IMR-90 (cell line): ENCODE results near the gene FRK. TPM values are rescaled to one million over a fixed set of nuclear protein-coding genes. Genes with fewer than 3 reads are reported as not detected.

Experiments used
- ATAC-seq: fragments of 200-7000 bp; cut with Tn5 transposase; 2 replicates; pipeline ENCODE4 v1.9.1; 2020; ENCODE audit warnings: low read depth, mild to moderate bottlenecking, moderate library complexity
- BruUV-seq: library from RNA; stranded (reverse); fragments of 400-500 nt; replicated peaks from 2 replicates; lab custom pipeline; 2021; lab: Mats Ljungman, UMichigan
- CTCF ChIA-PET: fragments of 300-600 bp; formaldehyde crosslinking; extraction: SDS; loops from one replicate; lab custom pipeline; 2021; ENCODE audit warnings: antibody characterized with exemption; lab: Yijun Ruan, JAX
- POLR2A ChIA-PET: fragments of 300-600 bp; sonication (Branson Sonifier 250); formaldehyde crosslinking; loops from one replicate; lab custom pipeline; 2022; ENCODE audit warnings: antibody characterized with exemption; ENCODE audit not compliant: unreplicated experiment; lab: Charles Lee
- DNase-seq: peaks from one replicate; pipeline ENCODE4 v3.0.0; 2013
- H2AFZ ChIP-seq: replicated peaks from 2 replicates; pipeline ENCODE3; 2013; ENCODE audit warnings: low read length, mild to moderate bottlenecking; ENCODE audit not compliant: poor library complexity
- H2AK5ac ChIP-seq: 2 replicates; pipeline ENCODE4 v1.6.1; 2013; ENCODE audit warnings: low read depth, low read length, inconsistent platforms
- H2AK9ac ChIP-seq: replicated peaks from 2 replicates; pipeline ENCODE3; 2013; ENCODE audit warnings: mild to moderate bottlenecking, low read depth, low read length, moderate library complexity; ENCODE audit not compliant: poor library complexity
- H2BK120ac ChIP-seq: 2 replicates; pipeline ENCODE4 v1.6.1; 2013; ENCODE audit warnings: low read depth, low read length, inconsistent platforms
- H2BK15ac ChIP-seq: 3 replicates; pipeline ENCODE4 v1.6.1; 2013; ENCODE audit warnings: low read depth, low read length, inconsistent platforms
- H2BK20ac ChIP-seq: 2 replicates; pipeline ENCODE4 v1.6.1; 2013; ENCODE audit warnings: low read depth, mild to moderate bottlenecking, inconsistent platforms, low read length, moderate library complexity
- H2BK5ac ChIP-seq: 2 replicates; pipeline ENCODE4 v1.6.1; 2013; ENCODE audit warnings: mild to moderate bottlenecking, low read depth, low read length, inconsistent platforms; ENCODE audit not compliant: poor library complexity, severe bottlenecking
- H3K14ac ChIP-seq: replicated peaks from 2 replicates; pipeline ENCODE4 v1.6.1; 2013; ENCODE audit warnings: low read depth, low read length, inconsistent platforms
- H3K18ac ChIP-seq: 2 replicates; pipeline ENCODE4 v1.6.1; 2013; ENCODE audit warnings: low read depth, low read length, control low read depth
- H3K23ac ChIP-seq: 2 replicates; pipeline ENCODE4 v1.6.1; 2013; ENCODE audit warnings: low read depth, low read length, inconsistent platforms
- H3K27ac ChIP-seq: 2 replicates; pipeline ENCODE4 v1.5.1; 2013; ENCODE audit warnings: mild to moderate bottlenecking, control low read depth, low read length; ENCODE audit not compliant: insufficient read depth
- H3K27me3 ChIP-seq: 2 replicates; pipeline ENCODE4 v1.6.1; 2013; ENCODE audit warnings: low read length; ENCODE audit not compliant: control insufficient read depth, insufficient read depth
- H3K36me3 ChIP-seq: 2 replicates; pipeline ENCODE4 v1.6.1; 2013; ENCODE audit warnings: low read length, mixed read lengths; ENCODE audit not compliant: control insufficient read depth, insufficient read depth
- H3K4ac ChIP-seq: 2 replicates; pipeline ENCODE4 v1.6.1; 2013; ENCODE audit warnings: low read depth, low read length, inconsistent platforms
- H3K4me1 ChIP-seq: 2 replicates; pipeline ENCODE4 v1.6.1; 2013; ENCODE audit warnings: low read length, mixed read lengths; ENCODE audit not compliant: control insufficient read depth, insufficient read depth
- H3K4me2 ChIP-seq: 2 replicates; pipeline ENCODE4 v1.6.1; 2013; ENCODE audit warnings: low read depth, mild to moderate bottlenecking, control low read depth, low read length, moderate library complexity
- H3K4me3 ChIP-seq: 2 replicates; pipeline ENCODE4 v1.5.1; 2013; ENCODE audit warnings: low read depth, mild to moderate bottlenecking, control low read depth, low read length, moderate library complexity; ENCODE audit not compliant: insufficient read depth
- H3K56ac ChIP-seq: 2 replicates; pipeline ENCODE4 v1.6.1; 2013; ENCODE audit warnings: low read length, inconsistent platforms; ENCODE audit not compliant: insufficient read depth; ENCODE audit errors: extremely low read depth
- H3K79me1 ChIP-seq, 2 experiments: 2 replicates each; pipeline ENCODE4 v1.6.1; 2013; ENCODE audit warnings: low read length in 2 of 2, inconsistent platforms in 1 of 2, low read depth in 1 of 2
- H3K9ac ChIP-seq: 2 replicates; pipeline ENCODE4 v1.6.1; 2013; ENCODE audit warnings: low read depth, low read length, control low read depth
- H3K9me1 ChIP-seq: 2 replicates; pipeline ENCODE4 v1.6.1; 2013; ENCODE audit warnings: low read length, inconsistent platforms; ENCODE audit not compliant: insufficient read depth
- H3K9me3 ChIP-seq: 2 replicates; pipeline ENCODE4 v1.6.1; 2013; ENCODE audit warnings: low read length; ENCODE audit not compliant: control insufficient read depth, insufficient read depth
- H4K20me1 ChIP-seq: 2 replicates; pipeline ENCODE4 v1.6.1; 2013; ENCODE audit warnings: low read length, inconsistent platforms; ENCODE audit not compliant: insufficient read depth
- H4K5ac ChIP-seq: 2 replicates; pipeline ENCODE4 v1.6.1; 2013; ENCODE audit warnings: mild to moderate bottlenecking, low read depth, low read length, control low read depth
- H4K8ac ChIP-seq, 2 experiments: 2 replicates each; pipeline ENCODE4 v1.6.1; 2013; ENCODE audit warnings: low read depth in 2 of 2, low read length in 2 of 2, control low read depth in 1 of 2, inconsistent platforms in 1 of 2
- H4K91ac ChIP-seq: 2 replicates; pipeline ENCODE4 v1.6.1; 2013; ENCODE audit warnings: low read depth, low read length, inconsistent platforms; ENCODE audit not compliant: insufficient read depth
- BHLHE40 ChIP-seq: fragments of 150-350 bp; IDR thresholded peaks from 2 replicates; pipeline ENCODE4 v1.6.1; 2016; ENCODE audit warnings: mild to moderate bottlenecking, low read depth, low read length
- CEBPB ChIP-seq: IDR thresholded peaks from 2 replicates; pipeline ENCODE4 v1.6.1; 2012; ENCODE audit warnings: low read depth, low read length, improper control_type of control experiment
- CHD1 ChIP-seq: IDR thresholded peaks from 2 replicates; pipeline ENCODE4 v1.6.1; 2012; ENCODE audit warnings: low read depth, low read length, improper control_type of control experiment
- FOS ChIP-seq: fragments of 150-350 bp; IDR thresholded peaks from 2 replicates; pipeline ENCODE4 v1.6.1; 2016; ENCODE audit warnings: low read depth, low read length
- MAFK ChIP-seq: IDR thresholded peaks from 2 replicates; pipeline ENCODE4 v1.6.1; 2012; ENCODE audit warnings: low read depth, low read length, improper control_type of control experiment
- MAZ ChIP-seq: IDR thresholded peaks from 2 replicates; pipeline ENCODE4 v1.6.1; 2012; ENCODE audit warnings: low read depth, mild to moderate bottlenecking, low read length, improper control_type of control experiment, moderate library complexity, borderline replicate concordance
- MXI1 ChIP-seq: IDR thresholded peaks from 2 replicates; pipeline ENCODE4 v1.6.1; 2012; ENCODE audit warnings: low read depth, mild to moderate bottlenecking, low read length, moderate library complexity, borderline replicate concordance
- NFE2L2 ChIP-seq: fragments of 150-350 bp; IDR thresholded peaks from 2 replicates; pipeline ENCODE4 v1.6.1; 2016; ENCODE audit warnings: low read depth, mild to moderate bottlenecking, low read length
- POLR2A ChIP-seq: IDR thresholded peaks from 2 replicates; pipeline ENCODE4 v1.6.1; 2012; ENCODE audit warnings: mild to moderate bottlenecking, low read depth, low read length
- RAD21 ChIP-seq: IDR thresholded peaks from 2 replicates; pipeline ENCODE4 v1.6.1; 2012; ENCODE audit warnings: low read length, improper control_type of control experiment
- RCOR1 ChIP-seq: IDR thresholded peaks from 2 replicates; pipeline ENCODE4 v1.6.1; 2012; ENCODE audit warnings: mild to moderate bottlenecking, low read length, improper control_type of control experiment; ENCODE audit not compliant: insufficient replicate concordance
- RFX5 ChIP-seq: IDR thresholded peaks from 2 replicates; pipeline ENCODE4 v1.8.0; 2012; ENCODE audit warnings: low read depth, mild to moderate bottlenecking, low read length, moderate library complexity
- SMC3 ChIP-seq: fragments of 150-350 bp; IDR thresholded peaks from 2 replicates; pipeline ENCODE4 v1.6.1; 2016; ENCODE audit warnings: low read depth, mild to moderate bottlenecking, antibody characterized with exemption, low read length, moderate library complexity
- WGBS, 2 experiments: methylation state at CpG; one replicate each; pipeline versions ENCODE4 v1.1.5 to v1.1.7; 2013; ENCODE audit warnings: missing lambda C conversion rate in 2 of 2; ENCODE audit not compliant: insufficient read length in 1 of 2; ENCODE audit errors: extremely low coverage in 2 of 2; 5-methylcytosine and 5-hydroxymethylcytosine counted together
- dilution Hi-C: fragments of 300-500 bp; cut with HindIII; formaldehyde crosslinking; loops from one replicate; pipeline ENCODE4 v1.14.3; 2018; ENCODE audit warnings: low sequenced_read_pairs; ENCODE audit not compliant: unreplicated experiment
- in situ Hi-C: fragments of 300-500 bp; cut with MboI; formaldehyde crosslinking; loops from 3 replicates; pipeline ENCODE4 v1.14.3; 2019; ENCODE audit warnings: low sequenced_read_pairs, inconsistent platforms, mixed read lengths
- intact Hi-C: fragments of 100-400 bp; cut with micrococcal nuclease; formaldehyde crosslinking; loops from 2 replicates; pipeline ENCODE4 v1.10.0; 2022
- polyA plus RNA-seq, 3 experiments: library from polyadenylated mRNA; depleted of rRNA; stranded (reverse); fragments of >200 nt; gene quantifications; 2 replicates each; pipeline ENCODE4 v1.2.3, GENCODE V29; 2012; ENCODE audit warnings: low replicate concordance in 1 of 3
- total RNA-seq: library from RNA; depleted of rRNA; stranded (reverse); fragments of >200 nt; gene quantifications from 2 replicates; pipeline ENCODE4 v1.2.3, GENCODE V29; 2012
- TF ChIP-seq, protein P1 (sequence below): fragments of 150-350 bp; IDR thresholded peaks from 2 replicates; pipeline ENCODE4 v1.6.1; 2016; ENCODE audit warnings: low read depth, mild to moderate bottlenecking, low read length, moderate library complexity, borderline replicate concordance
- TF ChIP-seq, protein P2 (sequence below): fragments of 150-350 bp; IDR thresholded peaks from 2 replicates; pipeline ENCODE4 v1.6.1; 2017; ENCODE audit warnings: mild to moderate bottlenecking, antibody characterized with exemption, low read length, low read depth
- TF ChIP-seq, protein P3 (sequence below): conservative IDR thresholded peaks from 2 replicates; pipeline ENCODE4 v1.5.1; 2012; ENCODE audit warnings: mild to moderate bottlenecking, low read depth, low read length, improper control_type of control experiment

Gene FRK
- total and polyA plus RNA-seq, 2 of the 4 experiments (the other 2 are of a cell fraction), result under 0.01 to 0.02 TPM

DNA sequence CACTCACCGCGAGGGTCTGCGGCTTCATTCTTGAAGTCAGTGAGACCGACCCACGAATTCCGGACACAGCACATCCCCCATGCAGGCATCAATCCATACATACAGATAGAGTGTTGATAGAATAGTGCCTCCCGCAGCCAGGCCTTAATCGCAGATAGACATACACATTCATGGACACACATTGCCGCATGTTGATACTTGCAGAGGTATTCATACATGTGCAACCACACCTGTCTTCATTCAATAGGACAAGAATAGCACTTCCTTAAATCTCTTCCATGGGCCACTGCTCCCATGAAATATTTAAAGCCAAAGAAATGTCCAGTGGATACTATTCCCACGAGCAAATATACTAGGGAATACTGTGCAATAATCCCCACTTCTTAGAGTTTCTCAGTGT, 170.5 kb downstream of the FRK start:
- H3K27me3 ChIP-seq, result no peaks in the 10 kb centered on the region
- H2BK15ac ChIP-seq, result no peak overlapping the region
- DNase-seq, result no peak
- H2AK5ac ChIP-seq, result no peak overlapping the region
- no peaks in the 10 kb centered on the region for H3K79me1 ChIP-seq
- H3K4me2 ChIP-seq, result no peak overlapping the region
- H2AK9ac ChIP-seq, result no peak overlapping the region
- H3K4ac ChIP-seq, result no peak overlapping the region
- H3K9ac ChIP-seq, result no peak overlapping the region
- H2AFZ ChIP-seq, result no peak overlapping the region
- in situ Hi-C loops (loop anchor here (10.0 kb wide), 1 partner anchor 1145 kb away; no protein-coding TSS in a partner anchor), dilution Hi-C loops (no loop called here), intact Hi-C loops (loop anchor here (10.0 kb wide), 2 partner anchors 1785 to 1895 kb away; no protein-coding TSS in a partner anchor)
- BruUV-seq, result no TSS peak
- ChIA-PET CTCF (no interaction called here), POLR2A (no interaction called here)
- no peak overlapping the region for H3K23ac ChIP-seq
- no peaks in the 10 kb centered on the region for H3K4me1 ChIP-seq
- H3K36me3 ChIP-seq, result no peaks in the 10 kb centered on the region
- H3K9me3 ChIP-seq, result no peaks in the 10 kb centered on the region
- no peak overlapping the region for H2BK120ac ChIP-seq
- no peak overlapping the region for H2BK20ac ChIP-seq
- H4K8ac ChIP-seq, result no peak overlapping the region
- no peak overlapping the region for H3K18ac ChIP-seq
- H3K9me1 ChIP-seq, result no peaks in the 10 kb centered on the region
- no peak overlapping the region for H3K27ac ChIP-seq
- TF ChIP-seq FOS (no peak), RCOR1 (no peak), POLR2A (no peak), RFX5 (no peak), NFE2L2 (no peak), MAZ (no peak), MXI1 (no peak), RAD21 (no peak), MAFK (no peak), BHLHE40 (no peak), SMC3 (no peak), CEBPB (no peak), CHD1 (no peak)
- TF ChIP-seq, protein P1, sequence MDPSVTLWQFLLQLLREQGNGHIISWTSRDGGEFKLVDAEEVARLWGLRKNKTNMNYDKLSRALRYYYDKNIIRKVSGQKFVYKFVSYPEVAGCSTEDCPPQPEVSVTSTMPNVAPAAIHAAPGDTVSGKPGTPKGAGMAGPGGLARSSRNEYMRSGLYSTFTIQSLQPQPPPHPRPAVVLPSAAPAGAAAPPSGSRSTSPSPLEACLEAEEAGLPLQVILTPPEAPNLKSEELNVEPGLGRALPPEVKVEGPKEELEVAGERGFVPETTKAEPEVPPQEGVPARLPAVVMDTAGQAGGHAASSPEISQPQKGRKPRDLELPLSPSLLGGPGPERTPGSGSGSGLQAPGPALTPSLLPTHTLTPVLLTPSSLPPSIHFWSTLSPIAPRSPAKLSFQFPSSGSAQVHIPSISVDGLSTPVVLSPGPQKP, result no peak
- TF ChIP-seq, protein P2, sequence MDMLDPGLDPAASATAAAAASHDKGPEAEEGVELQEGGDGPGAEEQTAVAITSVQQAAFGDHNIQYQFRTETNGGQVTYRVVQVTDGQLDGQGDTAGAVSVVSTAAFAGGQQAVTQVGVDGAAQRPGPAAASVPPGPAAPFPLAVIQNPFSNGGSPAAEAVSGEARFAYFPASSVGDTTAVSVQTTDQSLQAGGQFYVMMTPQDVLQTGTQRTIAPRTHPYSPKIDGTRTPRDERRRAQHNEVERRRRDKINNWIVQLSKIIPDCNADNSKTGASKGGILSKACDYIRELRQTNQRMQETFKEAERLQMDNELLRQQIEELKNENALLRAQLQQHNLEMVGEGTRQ, result no peak
- TF ChIP-seq, protein P3, sequence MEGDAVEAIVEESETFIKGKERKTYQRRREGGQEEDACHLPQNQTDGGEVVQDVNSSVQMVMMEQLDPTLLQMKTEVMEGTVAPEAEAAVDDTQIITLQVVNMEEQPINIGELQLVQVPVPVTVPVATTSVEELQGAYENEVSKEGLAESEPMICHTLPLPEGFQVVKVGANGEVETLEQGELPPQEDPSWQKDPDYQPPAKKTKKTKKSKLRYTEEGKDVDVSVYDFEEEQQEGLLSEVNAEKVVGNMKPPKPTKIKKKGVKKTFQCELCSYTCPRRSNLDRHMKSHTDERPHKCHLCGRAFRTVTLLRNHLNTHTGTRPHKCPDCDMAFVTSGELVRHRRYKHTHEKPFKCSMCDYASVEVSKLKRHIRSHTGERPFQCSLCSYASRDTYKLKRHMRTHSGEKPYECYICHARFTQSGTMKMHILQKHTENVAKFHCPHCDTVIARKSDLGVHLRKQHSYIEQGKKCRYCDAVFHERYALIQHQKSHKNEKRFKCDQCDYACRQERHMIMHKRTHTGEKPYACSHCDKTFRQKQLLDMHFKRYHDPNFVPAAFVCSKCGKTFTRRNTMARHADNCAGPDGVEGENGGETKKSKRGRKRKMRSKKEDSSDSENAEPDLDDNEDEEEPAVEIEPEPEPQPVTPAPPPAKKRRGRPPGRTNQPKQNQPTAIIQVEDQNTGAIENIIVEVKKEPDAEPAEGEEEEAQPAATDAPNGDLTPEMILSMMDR, result no peak
- no peaks in the 10 kb centered on the region for H4K20me1 ChIP-seq
- H3K56ac ChIP-seq, result no peak overlapping the region
- no peak overlapping the region for H4K5ac ChIP-seq
- 67% methylated on average over 1 of the region's 10 CpGs; no CpG with 5 or more reads in 1 of the 2 experiments for WGBS, 2 experiments
- no peak for ATAC-seq
- H3K4me3 ChIP-seq, result no peak overlapping the region
- no peak overlapping the region for H4K91ac ChIP-seq
- no peak overlapping the region for H3K14ac ChIP-seq
- no peak overlapping the region for H2BK5ac ChIP-seq
